MM.1S (cell line): ENCODE measurements around the gene ZDHHC11B.

Source experiments
- DNase-seq: peaks from one replicate; pipeline ENCODE4 v3.0.0-alpha.2; 2015
- H2AFZ ChIP-seq: fragments of 300-600 bp; sonication (generic); 2 replicates; pipeline ENCODE4 v1.6.0; 2016; ENCODE audit warnings: antibody characterized with exemption, low read length
- H3F3A ChIP-seq: fragments of 300-600 bp; sonication (generic); 2 replicates; pipeline ENCODE4 v1.6.1; 2016; ENCODE audit warnings: mild to moderate bottlenecking, antibody characterized with exemption, low read length, moderate library complexity, mixed read lengths; ENCODE audit not compliant: insufficient read depth
- H3K27ac ChIP-seq: fragments of 300-600 bp; sonication (generic); 2 replicates; pipeline ENCODE4 v1.5.1; 2016; ENCODE audit warnings: mild to moderate bottlenecking, low read length
- H3K27me3 ChIP-seq: fragments of 300-600 bp; sonication (generic); replicated peaks from 2 replicates; pipeline ENCODE4 v1.6.0; 2016; ENCODE audit warnings: low read length; ENCODE audit not compliant: insufficient read depth
- H3K36me3 ChIP-seq: fragments of 300-600 bp; sonication (generic); replicated peaks from 2 replicates; pipeline ENCODE4 v1.6.1; 2016; ENCODE audit warnings: mild to moderate bottlenecking, low read length, mixed read lengths; ENCODE audit not compliant: insufficient read depth
- H3K4me1 ChIP-seq: fragments of 300-600 bp; sonication (generic); 2 replicates; pipeline ENCODE4 v1.6.1; 2016; ENCODE audit warnings: low read length, mixed read lengths
- H3K4me2 ChIP-seq: fragments of 300-600 bp; sonication (generic); 2 replicates; pipeline ENCODE4 v1.6.0; 2016; ENCODE audit warnings: low read depth, low read length
- H3K4me3 ChIP-seq: fragments of 300-600 bp; sonication (generic); 2 replicates; pipeline ENCODE4 v1.5.1; 2016; ENCODE audit warnings: low read length, mixed read lengths
- H3K79me2 ChIP-seq: fragments of 300-600 bp; sonication (generic); 2 replicates; pipeline ENCODE4 v1.6.1; 2016; ENCODE audit warnings: mixed run types, low read length, mixed read lengths
- H3K9ac ChIP-seq: fragments of 300-600 bp; sonication (generic); 2 replicates; pipeline ENCODE4 v1.6.1; 2016; ENCODE audit warnings: low read length, mixed read lengths
- H3K9me2 ChIP-seq: fragments of 300-600 bp; sonication (generic); replicated peaks from 2 replicates; pipeline ENCODE4 v1.6.1; 2016; ENCODE audit warnings: mild to moderate bottlenecking, low read length, mixed read lengths; ENCODE audit not compliant: insufficient read depth
- H3K9me3 ChIP-seq: fragments of 300-600 bp; sonication (generic); replicated peaks from 2 replicates; pipeline ENCODE4 v1.6.1; 2016; ENCODE audit warnings: mild to moderate bottlenecking, low read length, mixed read lengths; ENCODE audit not compliant: insufficient read depth
- H4K20me1 ChIP-seq: fragments of 300-600 bp; sonication (generic); 2 replicates; pipeline ENCODE4 v1.6.1; 2016; ENCODE audit warnings: mild to moderate bottlenecking, low read length, moderate library complexity, mixed read lengths; ENCODE audit not compliant: insufficient read depth
- EZH2 ChIP-seq: fragments of 300-600 bp; sonication (generic); optimal IDR thresholded peaks from 2 replicates; pipeline ENCODE3; 2017; ENCODE audit warnings: low read depth, mild to moderate bottlenecking, antibody characterized with exemption, low read length, mixed read lengths
- EZH2phosphoT487 ChIP-seq: fragments of 300-600 bp; sonication (generic); IDR thresholded peaks from 2 replicates; pipeline ENCODE4 v1.6.1; 2018; ENCODE audit warnings: antibody characterized with exemption, low read length
- TF ChIP-seq, protein P1 (sequence below): fragments of 300-600 bp; sonication (generic); IDR thresholded peaks from 2 replicates; pipeline ENCODE4 v1.5.1; 2016; ENCODE audit warnings: antibody characterized with exemption, low read length, mixed read lengths

Gene ZDHHC11B

DNA sequence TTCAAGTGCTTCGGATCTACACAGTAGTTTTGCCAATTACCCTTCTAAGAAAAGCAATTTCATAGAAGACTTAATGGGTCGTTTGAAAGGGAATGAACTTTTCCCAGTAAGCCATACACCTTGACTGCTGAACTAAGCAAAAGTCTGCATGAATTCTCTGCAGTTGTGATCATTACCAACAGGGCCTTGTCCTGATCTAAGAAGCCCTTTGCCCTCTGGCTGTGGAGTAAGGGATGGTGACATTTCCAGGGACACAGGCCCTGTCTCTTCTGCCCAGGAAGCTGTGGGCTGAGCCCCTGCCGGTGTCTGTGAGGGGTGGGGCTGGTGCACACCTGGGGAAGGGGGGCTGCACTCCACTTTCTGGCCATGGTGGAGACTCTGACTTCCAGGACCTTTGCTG, 35.7 kb upstream of the ZDHHC11B start:
- no peaks in the 10 kb centered on the region for H3K36me3 ChIP-seq
- no peaks in the 10 kb centered on the region for H3K9me3 ChIP-seq
- H3K4me1 ChIP-seq: no peaks in the 10 kb centered on the region
- no peak for DNase-seq
- no peaks in the 10 kb centered on the region for H3K79me2 ChIP-seq
- no peaks in the 10 kb centered on the region for H3F3A ChIP-seq
- H3K9ac ChIP-seq: no peak overlapping the region
- no peak overlapping the region for H3K4me2 ChIP-seq
- no peak overlapping the region for H2AFZ ChIP-seq
- H3K9me2 ChIP-seq: no peaks in the 10 kb centered on the region
- no peak overlapping the region for H3K27ac ChIP-seq
- H3K4me3 ChIP-seq: no peak overlapping the region
- no peaks in the 10 kb centered on the region for H4K20me1 ChIP-seq
- no peaks in the 10 kb centered on the region for H3K27me3 ChIP-seq
- TF ChIP-seq EZH2 (no peak), EZH2phosphoT487 (no peak)
- TF ChIP-seq, protein P1, sequence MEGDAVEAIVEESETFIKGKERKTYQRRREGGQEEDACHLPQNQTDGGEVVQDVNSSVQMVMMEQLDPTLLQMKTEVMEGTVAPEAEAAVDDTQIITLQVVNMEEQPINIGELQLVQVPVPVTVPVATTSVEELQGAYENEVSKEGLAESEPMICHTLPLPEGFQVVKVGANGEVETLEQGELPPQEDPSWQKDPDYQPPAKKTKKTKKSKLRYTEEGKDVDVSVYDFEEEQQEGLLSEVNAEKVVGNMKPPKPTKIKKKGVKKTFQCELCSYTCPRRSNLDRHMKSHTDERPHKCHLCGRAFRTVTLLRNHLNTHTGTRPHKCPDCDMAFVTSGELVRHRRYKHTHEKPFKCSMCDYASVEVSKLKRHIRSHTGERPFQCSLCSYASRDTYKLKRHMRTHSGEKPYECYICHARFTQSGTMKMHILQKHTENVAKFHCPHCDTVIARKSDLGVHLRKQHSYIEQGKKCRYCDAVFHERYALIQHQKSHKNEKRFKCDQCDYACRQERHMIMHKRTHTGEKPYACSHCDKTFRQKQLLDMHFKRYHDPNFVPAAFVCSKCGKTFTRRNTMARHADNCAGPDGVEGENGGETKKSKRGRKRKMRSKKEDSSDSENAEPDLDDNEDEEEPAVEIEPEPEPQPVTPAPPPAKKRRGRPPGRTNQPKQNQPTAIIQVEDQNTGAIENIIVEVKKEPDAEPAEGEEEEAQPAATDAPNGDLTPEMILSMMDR: no peak

DNA sequence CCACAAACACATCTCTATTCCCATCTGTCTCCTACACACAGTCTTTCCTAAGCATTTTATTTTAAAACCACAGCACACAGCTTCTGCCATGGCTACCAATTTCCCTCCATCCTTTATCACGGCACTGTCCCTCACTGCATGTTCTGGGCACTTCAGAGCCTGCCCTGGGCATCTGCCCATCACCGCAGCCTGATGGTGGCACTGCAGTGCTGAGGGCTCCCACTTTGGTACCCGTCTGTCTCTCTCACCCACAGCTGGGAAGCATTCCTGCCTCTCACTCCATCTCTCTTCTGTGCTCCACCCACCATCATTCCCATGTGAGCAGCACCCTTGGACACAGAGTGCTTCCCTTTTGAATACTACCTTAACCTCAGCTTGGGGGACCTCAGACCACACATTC, 34.5 kb upstream of the ZDHHC11B start:
- Histone ChIP-seq H3K27ac (no peak overlapping the region), H3K4me2 (no peak overlapping the region), H2AFZ (no peak overlapping the region), H3K36me3 (no peaks in the 10 kb centered on the region), H4K20me1 (no peaks in the 10 kb centered on the region), H3K79me2 (no peaks in the 10 kb centered on the region), H3F3A (no peaks in the 10 kb centered on the region), H3K9me3 (no peaks in the 10 kb centered on the region), H3K4me1 (no peaks in the 10 kb centered on the region), H3K4me3 (no peak overlapping the region), H3K9me2 (no peaks in the 10 kb centered on the region), H3K27me3 (no peaks in the 10 kb centered on the region), H3K9ac (no peak overlapping the region)
- DNase-seq: no peak
- no peak for TF ChIP-seq EZH2phosphoT487
- no peak for TF ChIP-seq EZH2
- TF ChIP-seq, protein P1: no peak

DNA sequence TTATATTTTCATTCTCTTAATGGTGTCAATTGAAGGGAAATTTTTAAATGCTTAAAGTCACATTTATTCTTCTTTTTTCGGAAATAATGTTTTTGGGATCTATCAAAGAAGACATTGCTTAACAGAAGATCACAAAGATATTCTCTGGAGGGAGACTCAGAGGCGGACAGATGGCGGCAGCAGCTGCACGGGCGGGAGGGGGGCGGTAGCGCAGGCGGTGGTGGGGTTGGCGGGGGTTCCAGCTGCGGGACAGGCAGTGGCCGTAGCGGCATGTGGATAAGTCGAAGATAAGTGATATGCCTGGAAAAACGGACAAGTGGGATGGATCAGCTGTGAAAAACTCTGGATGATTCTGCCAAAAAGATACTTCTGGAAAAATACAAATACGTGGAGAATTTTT, 31.6 kb upstream of the ZDHHC11B start:
- TF ChIP-seq, protein P1: no peak
- TF ChIP-seq EZH2: no peak
- no peak for TF ChIP-seq EZH2phosphoT487
- Histone ChIP-seq H3K9ac (no peak overlapping the region), H4K20me1 (no peaks in the 10 kb centered on the region), H3K36me3 (no peaks in the 10 kb centered on the region), H3K4me1 (no peaks in the 10 kb centered on the region), H3F3A (no peaks in the 10 kb centered on the region), H3K4me2 (no peak overlapping the region), H2AFZ (no peak overlapping the region), H3K27me3 (no peaks in the 10 kb centered on the region), H3K9me3 (no peaks in the 10 kb centered on the region), H3K4me3 (no peak overlapping the region), H3K27ac (no peak overlapping the region), H3K9me2 (no peaks in the 10 kb centered on the region), H3K79me2 (no peaks in the 10 kb centered on the region)
- no peak for DNase-seq
